Right lobe of liver (tissue), 6 donors: ENCODE results near the gene H3-3A. TPM values are rescaled to one million over a fixed set of nuclear protein-coding genes. Genes with fewer than 3 reads are reported as not detected.

ENCODE experiments used
- ATAC-seq, 4 donors: fragments of 200-7000 bp; cut with Tn5 transposase; one replicate each; pipeline ENCODE4 v1.9.1; 2020; ENCODE audit warnings: mild to moderate bottlenecking in 4 of 4, moderate library complexity in 4 of 4
- DNase-seq, 3 donors: peaks; one replicate each; pipeline ENCODE4 v3.0.0-alpha.2; 2020
- H3K27ac ChIP-seq, 3 donors: fragments of 200-600 bp; one replicate each; pipeline ENCODE4 v1.8.0; 2022
- H3K27me3 ChIP-seq, 2 donors: fragments of 200-600 bp; one replicate each; pipeline ENCODE4 v1.8.0; 2022
- H3K36me3 ChIP-seq, 4 donors: fragments of 200-600 bp; sonication (generic) in 1 of 4; one replicate each; pipeline versions ENCODE4 v1.5.1 to v1.8.0; 2017 to 2022; ENCODE audit warnings: control low read depth in 1 of 4
- H3K4me1 ChIP-seq, 4 donors: fragments of 200-600 bp; sonication (generic) in 1 of 4; one replicate each; pipeline versions ENCODE4 v1.5.1 to v1.8.0; 2017 to 2022; ENCODE audit warnings: control low read depth in 1 of 4
- H3K4me3 ChIP-seq, 3 donors: fragments of 200-600 bp; one replicate each; pipeline ENCODE4 v1.8.0; 2022
- H3K9me3 ChIP-seq, 4 donors: fragments of 200-600 bp; sonication (generic) in 1 of 4; one replicate each; pipeline versions ENCODE4 v1.5.1 to v1.8.0; 2017 to 2022; ENCODE audit warnings: control low read depth in 1 of 4
- CTCF ChIP-seq, 4 donors: fragments of 200-600 bp in 3 of 4; fragments of 450-650 bp in 1 of 4; IDR thresholded peaks; one replicate each; pipeline versions ENCODE4 v1.5.1 to v1.8.0; 2016 to 2022; ENCODE audit warnings: antibody characterized with exemption in 4 of 4, mild to moderate bottlenecking in 2 of 4
- POLR2A ChIP-seq: fragments of 450-650 bp; IDR thresholded peaks from one replicate; pipeline ENCODE4 v1.6.1; 2017; ENCODE audit warnings: antibody characterized with exemption, mild to moderate bottlenecking
- WGBS: methylation state at CpG from one replicate; pipeline ENCODE4 v1.1.6; 2018; ENCODE audit warnings: low coverage, low lambda C conversion rate; ENCODE audit not compliant: insufficient coverage; ENCODE audit errors: missing lambda C conversion rate; 5-methylcytosine and 5-hydroxymethylcytosine counted together
- intact Hi-C, 2 donors: fragments of 100-400 bp; cut with DNase I; formaldehyde crosslinking; loops; one replicate each; pipeline versions ENCODE4 v1.11.2 to v1.14.1; 2022
- total RNA-seq, 6 experiments: library from RNA; depleted of rRNA in 2 of 6; stranded (reverse); fragments of >200 nt in 2 of 6; fragmentation: NEBNext Ultra II Directional in 3 of 6; extraction: Animal tissue kit (Norgen Biotek cat#: 25700) in 3 of 6; gene quantifications; one replicate each; pipeline versions ENCODE4 v1.1.0 to v1.2.4, GENCODE V29; 2016 to 2023
- donor health status: DM: no; HTN: yes; CAD: no.
- donor health status: DM: no; HTN: no; CAD: no.
- donor health status: DM: no; HTN: no; CAD: no.
- donor health status: DM: no; HTN: yes; CAD: no.
- donor health status: DM: no; HTN: yes; CAD: no.

The H3-3A gene
- total RNA-seq, 6 experiments from 2014 or later, result 132 to 185 (median 156) TPM

DNA sequence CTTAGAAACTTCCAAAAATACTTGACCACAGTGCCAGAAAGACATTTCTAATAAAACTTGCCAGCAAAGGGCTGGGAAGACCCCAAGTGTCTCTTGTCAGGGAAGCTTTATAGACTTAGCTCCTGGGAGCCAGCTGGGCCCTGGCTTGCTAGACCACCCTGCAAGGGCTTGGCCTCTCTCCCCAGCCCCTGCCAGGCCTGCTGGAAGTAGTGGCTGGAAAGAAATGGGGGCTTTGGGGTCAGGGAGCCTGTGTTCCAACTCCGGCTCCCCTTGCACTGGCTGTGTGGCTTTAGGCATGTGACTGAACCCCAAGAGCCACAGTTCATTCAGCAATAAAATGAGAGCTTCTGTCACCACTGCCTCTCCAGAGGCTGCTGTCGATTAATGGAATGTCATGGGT, 31.1 kb downstream of the H3-3A start:
- intact Hi-C loops, result no loop called here
- 100% methylated on average over 1 of the region's 2 CpGs for WGBS
- Histone ChIP-seq H3K4me3 (no peak overlapping the region), H3K27ac (no peak overlapping the region), H3K36me3 (no peaks in the 10 kb centered on the region), H3K9me3 (no peaks in the 10 kb centered on the region), H3K4me1 (no peaks in the 10 kb centered on the region), H3K27me3 (no peaks in the 10 kb centered on the region)
- TF ChIP-seq POLR2A (no peak), CTCF (IDR thresholded peaks at IDR 0.05) (no peak)
- no peak for ATAC-seq
- DNase-seq, result no peak

DNA sequence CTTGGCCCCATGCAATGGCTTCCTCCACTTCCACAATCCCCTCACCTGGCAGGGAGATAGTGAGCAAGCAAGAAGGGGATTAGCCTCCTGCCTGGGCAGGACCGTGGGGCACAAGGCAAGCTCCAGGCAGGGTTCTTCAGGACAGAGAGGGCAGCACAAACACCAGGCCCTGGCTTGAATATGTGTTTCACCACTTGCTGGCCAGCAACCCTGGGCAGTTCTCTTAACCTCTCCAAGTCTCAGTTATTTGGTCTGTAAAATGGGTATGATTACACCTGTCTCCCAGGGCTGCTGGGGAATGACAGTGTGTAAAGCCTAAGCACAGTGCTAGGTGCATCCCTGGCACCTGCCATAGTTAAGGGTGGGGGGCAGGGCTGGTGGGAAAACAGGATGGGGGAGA, 31.9 kb downstream of the H3-3A start:
- ATAC-seq (no peak), DNase-seq (no peak)
- H3K36me3 ChIP-seq, result no peaks in the 10 kb centered on the region
- no peak overlapping the region for H3K4me3 ChIP-seq
- H3K4me1 ChIP-seq, result no peaks in the 10 kb centered on the region
- TF ChIP-seq POLR2A (no peak), CTCF (IDR thresholded peaks at IDR 0.05) (no peak)
- intact Hi-C loops, result no loop called here
- WGBS, result 80% methylated on average over 1 of the region's 1 CpG
- no peak overlapping the region for H3K27ac ChIP-seq
- H3K9me3 ChIP-seq, result no peaks in the 10 kb centered on the region
- H3K27me3 ChIP-seq, result no peaks in the 10 kb centered on the region

GRCh38 chr1:226095286-226095685, 32.8 kb downstream of the H3-3A start:
- Histone ChIP-seq H3K27me3 (no peaks in the 10 kb centered on the region), H3K9me3 (no peaks in the 10 kb centered on the region), H3K4me1 (no peaks in the 10 kb centered on the region), H3K27ac (no peak overlapping the region), H3K36me3 (no peaks in the 10 kb centered on the region), H3K4me3 (no peak overlapping the region)
- intact Hi-C loops, result no loop called here
- no CpG with 5 or more reads among the region's 2 CpGs for WGBS
- DNase-seq (no peak), ATAC-seq (no peak)
- TF ChIP-seq CTCF (IDR thresholded peaks at IDR 0.05) (no peak), POLR2A (no peak)

DNA sequence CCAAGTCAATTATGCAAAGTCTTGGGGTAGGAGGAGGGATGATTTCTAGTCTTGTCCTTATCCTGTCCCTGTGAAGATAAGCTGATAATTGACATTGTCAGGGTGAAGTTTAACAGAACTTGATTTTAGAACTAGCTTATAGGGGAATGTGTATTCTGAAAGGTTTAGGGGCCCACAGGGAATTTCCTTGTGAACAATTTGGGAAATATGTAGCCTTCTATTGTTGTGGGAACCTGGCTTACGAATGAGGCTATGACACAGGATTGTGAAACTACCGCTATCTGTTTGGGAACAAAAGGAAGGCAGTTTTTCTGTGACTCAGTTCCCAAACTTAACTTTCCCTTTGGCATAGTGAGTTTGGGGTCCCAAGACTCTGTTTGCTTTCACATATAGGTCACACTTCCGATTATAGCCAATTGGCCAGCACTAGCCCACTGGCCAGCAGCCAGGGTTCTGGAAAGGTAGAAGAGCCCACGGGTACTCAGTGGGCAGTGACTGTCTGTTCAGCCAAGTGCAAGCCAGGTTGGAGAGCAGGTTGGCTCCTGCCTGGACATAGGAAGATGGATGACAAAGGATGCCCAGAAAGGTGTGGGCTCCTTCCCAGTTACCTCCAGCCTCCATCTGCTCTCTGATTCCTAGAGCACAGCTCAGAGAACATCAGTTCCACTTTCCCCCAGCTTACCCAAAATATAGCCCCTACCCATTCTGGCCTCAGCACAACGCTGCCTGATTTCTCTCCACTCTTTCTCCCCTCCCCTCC, 35.5 kb downstream of the H3-3A start:
- intact Hi-C loops, result no loop called here
- no peaks in the 10 kb centered on the region for H3K4me1 ChIP-seq
- DNase-seq (no peak), ATAC-seq (no peak)
- no peaks in the 10 kb centered on the region for H3K27me3 ChIP-seq
- H3K27ac ChIP-seq, result no peak overlapping the region
- H3K4me3 ChIP-seq, result no peak overlapping the region
- H3K36me3 ChIP-seq, result no peaks in the 10 kb centered on the region
- TF ChIP-seq CTCF (IDR thresholded peaks at IDR 0.05) (no peak), POLR2A (no peak)
- no peaks in the 10 kb centered on the region for H3K9me3 ChIP-seq
- WGBS, result 76% methylated on average over 3 of the region's 5 CpGs
